ENCODE results near the gene EPC1. TPM values are rescaled to one million over a fixed set of nuclear protein-coding genes. Genes with fewer than 3 reads are reported as not detected.

Gene EPC1
- total and polyA plus RNA-seq, 2 of the 8 experiments (the other 6 are each of a cell fraction or from before 2014, with no cell fraction given): 23.7 to 42.3 TPM

GRCh38 chr10:32326680-32327363, 20.1 kb downstream of the EPC1 start:
- H3K27me3 ChIP-seq (replicated peaks in 1 of 4; ENCODE audit: control insufficient read depth in 3 of 4, extremely low read depth in 1 of 4, insufficient read depth in 3 of 4, low read length in 3 of 4): no peaks in the 10 kb centered on the region
- H2BK15ac ChIP-seq (ENCODE audit: low read length): no peak overlapping the region
- H2BK12ac ChIP-seq (ENCODE audit: low read depth, low read length): no peak overlapping the region
- H2BK5ac ChIP-seq (ENCODE audit: low read depth, low read length): no peak overlapping the region
- H4K20me1 ChIP-seq (replicated peaks in 1 of 2; ENCODE audit: control insufficient read depth in 1 of 2, insufficient read depth in 2 of 2, low read length in 2 of 2): peaks cover 14 to 16% of the 10 kb centered on the region in 2 experiments
- no peak overlapping the region for H4K5ac ChIP-seq (ENCODE audit: insufficient read length, low read depth, low read length)
- ChIA-PET POLR2A (ENCODE audit: partially characterized antibody) (interaction anchor here (0.7 to 2.3 kb wide), 2 partner anchors 11 to 19 kb away, joined by 3 to 9 read pairs; no protein-coding TSS in a partner anchor), CTCF (ENCODE audit: partially characterized antibody) (interaction anchor here (0.9 kb wide), 1 partner anchor 13 kb away, joined by 3 read pairs; no protein-coding TSS in a partner anchor)
- no peak overlapping the region for H2AK5ac ChIP-seq (ENCODE audit: low read depth, low read length)
- no peak overlapping the region for H3K27ac ChIP-seq (ENCODE audit: low read depth, low read length)
- TF ChIP-seq SIX5 (IDR thresholded peaks at IDR 0.05; ENCODE audit: low read depth, low read length) (no peak), HDAC2 (IDR thresholded peaks at IDR 0.05; ENCODE audit: borderline replicate concordance in 1 of 2, low read depth in 2 of 2, low read length in 2 of 2) (no peak), TBP (IDR thresholded peaks at IDR 0.05; ENCODE audit: low read depth, low read length) (no peak), SP4 (IDR thresholded peaks at IDR 0.05; ENCODE audit: low read length) (no peak), ASH2L (IDR thresholded peaks at IDR 0.05; ENCODE audit: low read length) (no peak), CBX8 (IDR thresholded peaks at IDR 0.05; ENCODE audit: borderline replicate concordance, low read depth, low read length) (no peak), NANOG (IDR thresholded peaks at IDR 0.05; ENCODE audit: insufficient read depth, low read depth, low read length, poor library complexity, severe bottlenecking) (no peak), SIN3A (conservative IDR thresholded peaks at IDR 0.05 in 1 of 2, IDR thresholded peaks at IDR 0.05 in 1 of 2; ENCODE audit: low read depth in 1 of 2, low read length in 2 of 2) (no peak), CREB1 (IDR thresholded peaks at IDR 0.05) (no peak), SRF (IDR thresholded peaks at IDR 0.05; ENCODE audit: low read depth, low read length) (no peak)
- H3K79me1 ChIP-seq (ENCODE audit: low read depth, low read length): peaks cover 4% of the 10 kb centered on the region
- H3K4ac ChIP-seq (replicated peaks; ENCODE audit: insufficient read length, low read depth, low read length): no peak overlapping the region
- no peak overlapping the region for H3K23ac ChIP-seq (ENCODE audit: insufficient read length)
- no peak overlapping the region for H3K9ac ChIP-seq (replicated peaks in 1 of 4; ENCODE audit: extremely low read depth in 1 of 4, low read depth in 3 of 4, low read length in 3 of 4)
- 78% methylated on average over 4 of the region's 4 CpGs; no CpG with 5 or more reads in 1 of the 2 experiments for WGBS, 2 experiments (ENCODE audit: extremely low coverage in 1 of 2, insufficient coverage in 1 of 2, insufficient read length in 1 of 2, insufficient replicate concordance in 2 of 2, low coverage in 1 of 2, low lambda C conversion rate in 2 of 2, missing lambda C conversion rate in 1 of 2)
- no peak overlapping the region for H3K56ac ChIP-seq (replicated peaks; ENCODE audit: insufficient read length, low read depth, low read length)
- H4K8ac ChIP-seq (ENCODE audit: extremely low read depth, insufficient read depth, low read length): no peak overlapping the region
- no peaks in the 10 kb centered on the region for H3K23me2 ChIP-seq (ENCODE audit: low read depth, low read length)
- no peak overlapping the region for H2BK120ac ChIP-seq (replicated peaks; ENCODE audit: low read depth, low read length)
- FAIRE-seq: no peak
- no peaks in the 10 kb centered on the region for H3K9me3 ChIP-seq (ENCODE audit: insufficient read depth in 2 of 2, low read depth in 1 of 2, low read length in 1 of 2)
- H3K4me1 ChIP-seq (replicated peaks in 1 of 4; ENCODE audit: control insufficient read depth in 3 of 4, insufficient read depth in 4 of 4, low read length in 3 of 4): peaks cover 0 to 18% (median 9%) of the 10 kb centered on the region in 4 experiments; a peak in 6 of 7 replicates
- no peak overlapping the region for H4K91ac ChIP-seq (replicated peaks; ENCODE audit: insufficient read length, low read length)
- no peak overlapping the region; a peak in 1 of 4 replicates for H3K4me2 ChIP-seq (ENCODE audit: insufficient read depth in 1 of 2, low read depth in 2 of 2, low read length in 2 of 2)
- H3K14ac ChIP-seq (ENCODE audit: insufficient read length): no peak overlapping the region
- no peaks in the 10 kb centered on the region for H3K36me3 ChIP-seq (ENCODE audit: control insufficient read depth in 2 of 4, insufficient read depth in 4 of 4, low read length in 3 of 4)
- H2AFZ ChIP-seq (ENCODE audit: low read length): no peak overlapping the region
- H3K4me3 ChIP-seq (ENCODE audit: extremely low read depth in 1 of 4, insufficient read depth in 2 of 4, low read depth in 3 of 4, low read length in 4 of 4): no peak overlapping the region
- DNase-seq (ENCODE audit: low read depth in 1 of 2, low spot score in 2 of 2): no peak
- no peak overlapping the region for H2BK20ac ChIP-seq (ENCODE audit: low read length)
- H3K79me2 ChIP-seq (ENCODE audit: control insufficient read depth in 1 of 2, insufficient read depth in 2 of 2, low read length in 2 of 2): peaks cover 0 to 100% of the 10 kb centered on the region in 2 experiments; a peak in 3 of 4 replicates
- no peak overlapping the region for H3K18ac ChIP-seq (ENCODE audit: extremely low read depth, low read length)

Data from H1 (cell line).